H9 (cell line): ENCODE results near the gene CREG1. TPM values are rescaled to one million over a fixed set of nuclear protein-coding genes. Genes with fewer than 3 reads are reported as not detected.

Experiments used
- DNase-seq: peaks from one replicate; pipeline ENCODE4 v3.0.0-alpha.2; 2017
- H2AFZ ChIP-seq: one replicate; pipeline ENCODE4 v1.6.1; 2013; ENCODE audit warnings: mild to moderate bottlenecking, low read length, control low read depth, moderate library complexity
- H2AK5ac ChIP-seq: 2 replicates; pipeline ENCODE4 v1.6.1; 2013; ENCODE audit warnings: low read length, control low read depth, mixed read lengths; ENCODE audit not compliant: insufficient read length
- H2BK120ac ChIP-seq: one replicate; pipeline ENCODE4 v1.6.1; 2013; ENCODE audit warnings: low read depth, mild to moderate bottlenecking, low read length, control low read depth, inconsistent platforms; ENCODE audit not compliant: poor library complexity, severe bottlenecking
- H2BK12ac ChIP-seq: 2 replicates; pipeline ENCODE4 v1.6.1; 2013; ENCODE audit warnings: low read length, control low read depth, mixed read lengths, low read depth; ENCODE audit not compliant: insufficient read length
- H2BK15ac ChIP-seq: 2 replicates; pipeline ENCODE4 v1.6.1; 2013; ENCODE audit warnings: low read depth, low read length, control low read depth
- H2BK20ac ChIP-seq: one replicate; pipeline ENCODE4 v1.6.1; 2013; ENCODE audit warnings: low read depth, mild to moderate bottlenecking, low read length, control low read depth, inconsistent platforms; ENCODE audit not compliant: poor library complexity, severe bottlenecking
- H2BK5ac ChIP-seq: 2 replicates; pipeline ENCODE4 v1.6.1; 2013; ENCODE audit warnings: low read length, control low read depth, mixed read lengths; ENCODE audit not compliant: insufficient read length
- H3K14ac ChIP-seq: 2 replicates; pipeline ENCODE4 v1.6.1; 2013; ENCODE audit warnings: low read length, control low read depth; ENCODE audit not compliant: insufficient read depth
- H3K18ac ChIP-seq: 2 replicates; pipeline ENCODE4 v1.6.1; 2013; ENCODE audit warnings: low read depth, mild to moderate bottlenecking, mixed read lengths, low read length, control low read depth; ENCODE audit not compliant: insufficient read length
- H3K23ac ChIP-seq: 2 replicates; pipeline ENCODE4 v1.6.1; 2013; ENCODE audit warnings: low read length, control low read depth, mixed read lengths, low read depth; ENCODE audit not compliant: insufficient read length
- H3K23me2 ChIP-seq: 2 replicates; pipeline ENCODE4 v1.6.1; 2013; ENCODE audit warnings: low read depth, mild to moderate bottlenecking, mixed read lengths, low read length, control low read depth; ENCODE audit not compliant: insufficient read length, poor library complexity, severe bottlenecking
- H3K27ac ChIP-seq: 2 replicates; pipeline ENCODE4 v1.5.1; 2013; ENCODE audit warnings: low read length, control low read depth, mixed read lengths, low read depth; ENCODE audit not compliant: insufficient read length
- H3K27me3 ChIP-seq: 2 replicates; pipeline ENCODE4 v1.6.1; 2013; ENCODE audit warnings: low read length, control low read depth, inconsistent platforms; ENCODE audit not compliant: insufficient read depth
- H3K4ac ChIP-seq: 2 replicates; pipeline ENCODE4 v1.6.1; 2013; ENCODE audit warnings: low read depth, mild to moderate bottlenecking, control low read depth, inconsistent platforms, low read length, moderate library complexity
- H3K4me1 ChIP-seq: 2 replicates; pipeline ENCODE4 v1.6.1; 2013; ENCODE audit warnings: low read length, control low read depth, inconsistent platforms; ENCODE audit not compliant: insufficient read depth
- H3K4me2 ChIP-seq: 2 replicates; pipeline ENCODE4 v1.6.1; 2013; ENCODE audit warnings: low read length, control low read depth, mixed read lengths; ENCODE audit not compliant: insufficient read length, insufficient read depth
- H3K56ac ChIP-seq: 2 replicates; pipeline ENCODE4 v1.6.1; 2013; ENCODE audit warnings: low read depth, mild to moderate bottlenecking, mixed read lengths, low read length, control low read depth; ENCODE audit not compliant: insufficient read length
- H3K79me1 ChIP-seq: 2 replicates; pipeline ENCODE4 v1.6.1; 2013; ENCODE audit warnings: low read depth, mild to moderate bottlenecking, moderate library complexity, low read length, control low read depth, inconsistent platforms; ENCODE audit not compliant: insufficient read depth, poor library complexity, severe bottlenecking
- H3K79me2 ChIP-seq: 2 replicates; pipeline ENCODE4 v1.6.1; 2013; ENCODE audit warnings: low read length, control low read depth, inconsistent platforms; ENCODE audit not compliant: insufficient read depth
- H3K9ac ChIP-seq: 2 replicates; pipeline ENCODE4 v1.6.1; 2013; ENCODE audit warnings: low read length, control low read depth, mixed read lengths; ENCODE audit not compliant: insufficient read length; ENCODE audit errors: extremely low read depth
- H3K9me3 ChIP-seq: one replicate; pipeline ENCODE4 v1.6.1; 2013; ENCODE audit warnings: low read depth, low read length, inconsistent platforms; ENCODE audit not compliant: control insufficient read depth
- H3T11ph ChIP-seq: one replicate; pipeline ENCODE4 v1.6.1; 2013; ENCODE audit warnings: mild to moderate bottlenecking, low read length, control low read depth, inconsistent platforms
- H4K20me1 ChIP-seq: one replicate; pipeline ENCODE4 v1.6.1; 2013; ENCODE audit not compliant: control insufficient read depth, insufficient read length, insufficient read depth
- H4K5ac ChIP-seq: 2 replicates; pipeline ENCODE4 v1.6.1; 2013; ENCODE audit warnings: low read depth, mild to moderate bottlenecking, mixed read lengths, low read length, control low read depth; ENCODE audit not compliant: insufficient read length
- H4K8ac ChIP-seq: replicated peaks from 2 replicates; pipeline ENCODE4 v1.6.1; 2013; ENCODE audit warnings: low read length, control low read depth, mixed read lengths, low read depth; ENCODE audit not compliant: insufficient read length
- H4K91ac ChIP-seq: 2 replicates; pipeline ENCODE4 v1.6.1; 2013; ENCODE audit warnings: low read depth, mild to moderate bottlenecking, moderate library complexity, mixed read lengths, low read length, control low read depth; ENCODE audit not compliant: insufficient read length
- H3K27ac Mint-ChIP-seq, 3 experiments: 2 replicates in 2 of 3; 3 replicates in 1 of 3; pipeline ENCODE4 v1.8.0; 2020 to 2021; ENCODE audit warnings: mixed read lengths in 3 of 3, mild to moderate bottlenecking in 1 of 3, moderate library complexity in 1 of 3
- H3K27me3 Mint-ChIP-seq: 2 replicates; pipeline ENCODE4 v1.8.0; 2021; ENCODE audit warnings: low read depth, mild to moderate bottlenecking, moderate library complexity, mixed read lengths
- H3K36me3 Mint-ChIP-seq, 3 experiments: 2 replicates in 2 of 3; 3 replicates in 1 of 3; pipeline ENCODE4 v1.8.0; 2020 to 2021; ENCODE audit warnings: low read depth in 3 of 3, mixed read lengths in 3 of 3; ENCODE audit not compliant: insufficient read depth in 1 of 3
- H3K4me1 Mint-ChIP-seq, 2 experiments: 2 replicates each; pipeline ENCODE4 v1.8.0; 2020; ENCODE audit warnings: mixed read lengths in 2 of 2
- H3K4me3 Mint-ChIP-seq, 2 experiments: 2 replicates in 1 of 2; 3 replicates in 1 of 2; pipeline ENCODE4 v1.8.0; 2020 to 2021; ENCODE audit warnings: mild to moderate bottlenecking in 2 of 2, mixed read lengths in 2 of 2, moderate library complexity in 1 of 2
- H3K9me3 Mint-ChIP-seq, 2 experiments: 2 replicates in 1 of 2; 3 replicates in 1 of 2; pipeline ENCODE4 v1.8.0; 2020; ENCODE audit warnings: mild to moderate bottlenecking in 2 of 2, mixed read lengths in 2 of 2, moderate library complexity in 1 of 2
- CTCF ChIP-seq: fragments of 200-600 bp; sonication (generic); conservative IDR thresholded peaks from 3 replicates; pipeline ENCODE4 v1.8.0; 2021; ENCODE audit warnings: antibody characterized with exemption, mild to moderate bottlenecking
- WGBS: extraction: QIAGEN DNeasy Blood & Tissue Kit; methylation state at CpG from one replicate; pipeline ENCODE4 v1.1.7; 2013; ENCODE audit warnings: missing lambda C conversion rate, low lambda C conversion rate, mixed read lengths; ENCODE audit not compliant: insufficient read length; ENCODE audit errors: extremely low coverage; 5-methylcytosine and 5-hydroxymethylcytosine counted together
- total RNA-seq: library from RNA; stranded (reverse); gene quantifications from 2 replicates; pipeline ENCODE4 v1.2.1, GENCODE V29; 2021

Gene CREG1
- total RNA-seq, 1 experiment from 2014 or later, result 19.8 TPM

- H3K4me3 Mint-ChIP-seq, result no peak overlapping the region
- Histone ChIP-seq H2BK120ac (no peak overlapping the region), H3K14ac (no peak overlapping the region; the same call in 1 of the 2 replicates), H3K9me3 (no peaks in the 10 kb centered on the region), H3K79me1 (no peaks in the 10 kb centered on the region), H4K5ac (no peak overlapping the region), H2AFZ (no peak overlapping the region), H3K4me2 (no peak overlapping the region), H3K27ac (no peak overlapping the region), H2BK20ac (no peak overlapping the region), H3K9ac (no peak overlapping the region), H3K18ac (no peak overlapping the region), H4K20me1 (no peaks in the 10 kb centered on the region), H2BK15ac (no peak overlapping the region), H3K23me2 (no peaks in the 10 kb centered on the region), H2BK5ac (no peak overlapping the region), H4K91ac (no peak overlapping the region), H3T11ph (no peak overlapping the region), H3K79me2 (no peaks in the 10 kb centered on the region), H4K8ac (no peak overlapping the region), H3K4me1 (no peaks in the 10 kb centered on the region), H3K27me3 (no peaks in the 10 kb centered on the region), H3K56ac (no peak overlapping the region), H2AK5ac (no peak overlapping the region), H2BK12ac (no peak overlapping the region), H3K4ac (no peak overlapping the region), H3K23ac (no peak overlapping the region)
- H3K4me1 Mint-ChIP-seq, result peaks cover 0 to 6% of the 10 kb centered on the region in 2 experiments; a peak in 2 of 4 replicates
- H3K36me3 Mint-ChIP-seq, result no peaks in the 10 kb centered on the region
- no peak for DNase-seq
- TF ChIP-seq CTCF, result no peak
- no CpG with 5 or more reads among the region's 30 CpGs for WGBS
- no peak overlapping the region for H3K27ac Mint-ChIP-seq
- no peaks in the 10 kb centered on the region for H3K9me3 Mint-ChIP-seq
- no peaks in the 10 kb centered on the region; the same call in 1 of the 2 replicates for H3K27me3 Mint-ChIP-seq
These were observed 35.8 kb downstream of the CREG1 start for GRCh38 chr1:167517535-167518330.
